Activated gamma-delta T cell (primary cell): ENCODE data around the gene CROCC2.

Source experiments
- DNase-seq: peaks from one replicate; lab custom pipeline; 2025; lab: John Stamatoyannopoulos, UW

Gene CROCC2

DNA sequence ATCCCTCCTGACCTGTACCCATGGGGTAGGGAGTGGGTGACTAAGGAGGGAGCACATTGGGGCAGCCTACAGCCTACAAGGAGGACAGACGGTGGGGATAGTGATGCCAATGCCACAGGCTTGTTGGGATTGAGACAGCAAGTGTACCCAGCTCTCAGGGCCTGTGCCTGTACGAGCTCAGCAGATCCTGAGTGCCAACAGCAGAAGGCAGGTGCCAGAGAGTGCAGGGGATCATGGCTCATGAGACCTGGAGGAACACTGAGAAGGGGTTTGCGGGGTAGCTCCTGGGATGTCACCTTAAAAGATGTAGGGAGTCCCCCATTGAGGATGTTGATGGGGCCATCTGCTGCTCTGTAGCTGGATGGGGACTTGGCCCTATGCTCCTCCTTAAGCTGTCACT, 82.0 kb downstream of the CROCC2 start:
- DNase-seq = no peak

DNA sequence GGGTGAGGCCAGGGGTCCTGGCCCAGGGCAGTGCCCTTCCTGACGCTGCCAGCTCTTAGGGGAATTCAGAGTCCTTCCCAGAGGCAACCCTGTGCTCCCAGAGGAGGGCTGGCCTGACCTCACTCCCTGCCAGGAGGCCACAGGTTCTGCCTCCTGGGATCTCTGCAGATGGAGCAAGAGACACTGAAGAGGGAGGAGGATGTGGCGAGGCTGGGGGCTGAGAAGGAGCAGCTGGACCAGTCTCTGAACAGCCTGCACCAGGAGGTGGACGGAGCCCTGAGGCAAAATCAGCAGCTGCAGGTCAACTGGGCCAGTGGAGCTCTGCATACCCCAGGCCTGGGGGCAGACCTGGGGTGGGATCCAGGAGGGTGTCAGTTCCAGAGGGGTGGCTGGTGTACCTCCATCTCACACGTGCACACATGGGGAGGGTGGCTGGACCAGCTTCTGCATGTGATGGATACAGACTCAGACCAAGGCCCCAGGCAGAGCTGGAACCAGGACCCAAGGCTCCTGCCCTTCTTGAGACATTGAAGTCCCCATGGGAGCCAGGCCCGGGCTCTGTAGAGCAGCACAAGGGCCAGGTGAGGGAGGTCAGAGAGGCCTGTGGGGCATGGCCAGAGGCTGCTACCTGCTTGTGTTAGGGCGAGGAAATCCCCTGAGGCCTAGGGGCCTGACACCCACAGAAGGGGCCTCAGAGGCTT, 82.6 kb downstream of the CROCC2 start:
- no peak for DNase-seq

DNA sequence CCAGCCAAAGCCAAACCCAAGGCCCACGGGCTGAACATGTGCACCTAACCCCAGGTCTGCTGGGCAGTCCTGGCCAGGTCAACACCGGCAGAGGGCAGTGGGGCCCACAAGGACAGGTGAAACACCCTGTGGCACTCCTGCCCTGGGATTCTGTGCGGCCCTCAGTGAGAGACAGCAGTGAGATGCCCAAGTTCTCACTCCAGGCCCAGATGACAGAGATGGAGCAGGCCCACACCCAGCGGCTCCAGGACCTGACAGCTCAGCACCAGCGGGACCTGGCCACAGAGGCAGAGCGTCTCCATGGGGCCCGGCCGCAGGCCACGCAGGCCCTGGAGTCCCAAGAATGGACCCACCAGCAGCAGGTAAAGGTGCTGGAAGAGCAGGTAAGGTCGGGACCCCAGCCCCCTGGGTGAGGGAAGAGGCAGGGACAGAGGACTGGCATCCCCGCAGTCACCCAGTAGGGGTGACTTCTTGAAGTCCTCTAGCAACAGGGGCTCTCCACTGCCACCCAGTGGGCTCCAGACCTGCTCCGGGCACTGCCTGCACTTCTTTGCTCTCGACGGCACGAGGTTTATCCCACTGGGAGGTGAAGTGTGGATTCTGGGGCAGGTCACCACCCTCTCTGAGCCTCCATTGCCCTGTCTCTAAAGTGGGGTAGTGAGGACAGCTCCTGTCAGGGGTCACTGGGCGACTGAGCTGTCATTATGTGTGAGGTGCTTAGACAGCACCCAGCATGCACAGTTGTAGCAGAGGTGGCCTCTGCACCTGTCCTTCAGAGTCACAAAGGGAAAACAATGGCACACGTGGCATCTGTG, 83.5 kb downstream of the CROCC2 start:
- no peak for DNase-seq

DNA sequence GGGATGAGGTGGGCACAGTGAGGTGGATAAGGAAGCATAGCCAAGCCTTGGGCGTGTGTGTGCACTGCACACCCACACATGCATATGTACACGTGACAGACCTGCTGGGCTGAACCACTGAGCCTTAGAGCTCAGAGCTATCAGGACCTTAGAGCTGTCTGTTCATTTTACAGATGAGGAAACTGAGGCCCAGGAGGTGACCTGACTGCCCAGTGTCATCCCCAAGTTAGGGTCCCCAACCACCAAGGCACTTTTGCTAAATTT, 84.1 kb downstream of the CROCC2 start:
- DNase-seq = no peak

DNA sequence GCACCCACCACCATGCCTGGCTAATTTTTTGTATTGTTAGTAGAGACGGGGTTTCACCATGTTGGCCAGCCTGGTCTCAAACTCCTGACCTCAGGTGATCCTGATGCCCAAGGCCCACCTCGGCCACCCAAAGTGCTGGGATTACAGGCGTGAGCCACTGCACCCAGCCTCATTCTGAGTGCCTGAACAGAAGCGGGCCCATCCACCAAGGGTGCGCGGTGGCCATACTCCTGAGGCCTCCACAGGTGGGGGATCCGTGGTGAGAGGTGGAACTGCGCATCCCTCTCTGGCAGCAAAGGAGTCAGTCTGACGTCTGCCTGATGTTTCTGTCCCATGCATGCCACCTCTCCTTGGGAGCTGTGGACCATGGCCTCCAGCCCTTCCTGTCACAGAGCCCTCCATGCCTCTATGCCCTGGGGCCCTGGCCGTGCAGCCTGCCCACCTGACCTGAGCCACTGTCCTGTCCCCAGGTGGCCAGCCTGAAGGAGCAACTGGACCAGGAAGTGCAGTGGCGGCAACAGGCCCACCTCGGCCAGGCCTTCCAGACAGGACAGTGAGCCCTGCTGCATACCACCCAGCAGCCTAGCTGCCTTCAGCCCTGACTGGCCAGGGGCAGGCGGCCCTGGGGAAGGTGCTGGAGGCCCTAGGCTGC, 84.7 kb downstream of the CROCC2 start:
- no peak for DNase-seq

DNA sequence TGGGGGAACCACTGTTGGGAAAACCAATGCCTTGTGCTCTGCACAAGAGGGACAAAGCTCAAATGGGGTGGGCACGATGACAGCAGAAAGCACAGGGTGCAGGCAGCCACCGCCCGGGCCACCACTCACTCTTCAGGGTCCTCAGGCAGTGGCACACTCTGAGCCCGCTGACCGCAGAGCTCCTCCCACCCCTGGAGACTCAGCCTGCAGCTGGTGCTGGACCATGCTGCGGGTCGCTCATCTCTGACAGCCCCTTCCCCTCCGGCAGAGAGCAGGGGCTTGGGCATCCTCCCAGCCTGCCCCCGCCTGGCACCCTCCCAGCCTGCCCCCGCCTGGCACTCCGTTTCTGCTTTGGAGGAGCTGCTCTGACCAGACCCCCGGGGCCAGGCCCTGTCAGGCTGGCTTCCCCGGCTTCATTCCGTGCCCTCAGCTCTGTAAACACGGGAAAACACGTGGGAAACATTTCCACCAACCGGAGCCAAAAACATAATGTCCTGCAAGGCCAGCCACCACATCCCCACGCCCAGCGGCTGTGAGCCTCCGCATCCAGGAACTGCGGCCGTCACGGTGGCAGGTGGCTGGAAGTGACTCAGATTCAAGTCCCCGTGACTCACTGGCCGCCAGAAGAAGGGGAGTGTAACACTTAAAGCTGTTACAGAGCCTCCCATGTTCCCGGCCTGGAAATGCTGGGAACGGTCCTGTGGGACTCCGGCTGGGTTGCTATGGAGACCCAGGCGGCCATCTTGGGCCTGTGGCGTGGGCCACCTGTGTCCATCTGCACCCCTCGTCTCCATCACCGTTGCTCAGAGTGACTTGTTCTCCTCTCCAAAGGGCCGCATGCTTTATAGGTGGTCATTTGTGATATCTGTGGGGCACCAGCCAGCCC, 85.5 kb downstream of the CROCC2 start:
- DNase-seq = no peak

DNA sequence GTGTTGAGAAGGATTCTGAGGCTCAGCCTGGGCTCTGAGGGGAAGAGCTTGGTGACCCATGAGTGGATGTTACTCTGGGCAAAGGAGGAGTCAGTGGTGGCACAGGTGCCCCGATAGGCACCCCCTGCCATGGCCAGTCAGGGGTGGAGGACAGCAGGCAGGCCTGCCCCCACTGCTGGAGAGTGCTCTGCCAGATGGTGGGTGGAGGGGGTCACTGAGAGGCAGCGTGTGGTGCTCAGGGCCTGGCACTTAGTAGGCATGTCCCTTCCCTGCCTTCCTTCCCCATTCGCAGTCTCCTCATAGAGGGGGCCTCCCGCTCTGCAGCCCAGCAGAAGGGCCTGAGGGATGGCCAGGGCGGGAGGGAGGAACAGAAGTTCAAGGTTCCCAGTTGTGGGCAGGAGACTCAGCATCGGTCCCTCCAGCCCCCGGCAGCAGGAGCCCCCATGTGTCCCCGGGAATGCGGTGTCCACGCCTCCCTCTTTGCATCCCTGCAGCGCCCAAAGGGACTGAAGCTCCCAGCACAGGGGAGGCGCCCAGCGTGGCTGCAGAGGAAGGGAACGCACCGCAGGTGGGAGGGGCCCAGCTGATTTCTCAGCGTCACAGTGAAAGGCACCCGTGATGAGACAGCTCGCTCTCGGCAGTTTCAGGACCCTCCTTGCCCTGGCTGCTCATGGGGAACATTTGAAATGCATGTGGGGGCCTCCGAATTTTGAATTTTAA, 86.6 kb downstream of the CROCC2 start:
- no peak for DNase-seq

DNA sequence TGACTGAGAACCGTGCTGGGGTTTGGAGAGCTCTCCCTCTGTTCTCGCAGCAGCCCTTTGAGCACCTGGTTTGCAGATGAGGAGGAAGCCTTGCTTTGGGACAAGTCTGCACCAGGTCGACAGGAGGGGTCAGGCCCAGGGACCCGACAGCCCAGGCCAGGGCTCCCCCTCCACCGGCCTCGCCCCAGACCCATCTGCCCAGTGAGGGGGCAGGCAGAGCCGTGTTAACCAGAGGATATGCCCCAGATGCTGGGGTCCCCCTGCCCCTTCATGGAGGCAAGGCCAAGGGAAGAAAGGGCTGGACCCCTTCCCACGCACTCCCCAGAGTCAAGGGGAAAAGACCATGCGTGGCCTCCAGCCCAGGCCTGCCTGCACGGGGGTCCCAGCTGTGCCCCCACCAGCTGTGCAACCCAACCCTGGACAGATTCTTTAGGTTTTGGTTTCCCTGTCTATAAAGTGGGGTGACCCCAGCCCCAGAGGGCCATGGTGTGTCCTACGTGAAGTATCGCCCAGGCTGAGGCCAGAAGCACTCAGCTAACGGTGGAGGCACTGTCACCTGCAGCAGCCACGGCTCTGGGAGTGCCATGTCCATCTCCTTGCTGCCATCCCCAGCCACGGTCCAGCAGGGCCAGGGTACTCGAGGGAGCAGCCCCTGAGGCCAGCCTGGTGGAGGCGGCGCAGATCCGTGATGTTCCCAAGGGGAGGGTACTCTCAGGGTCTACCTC, 87.5 kb downstream of the CROCC2 start:
- no peak for DNase-seq

DNA sequence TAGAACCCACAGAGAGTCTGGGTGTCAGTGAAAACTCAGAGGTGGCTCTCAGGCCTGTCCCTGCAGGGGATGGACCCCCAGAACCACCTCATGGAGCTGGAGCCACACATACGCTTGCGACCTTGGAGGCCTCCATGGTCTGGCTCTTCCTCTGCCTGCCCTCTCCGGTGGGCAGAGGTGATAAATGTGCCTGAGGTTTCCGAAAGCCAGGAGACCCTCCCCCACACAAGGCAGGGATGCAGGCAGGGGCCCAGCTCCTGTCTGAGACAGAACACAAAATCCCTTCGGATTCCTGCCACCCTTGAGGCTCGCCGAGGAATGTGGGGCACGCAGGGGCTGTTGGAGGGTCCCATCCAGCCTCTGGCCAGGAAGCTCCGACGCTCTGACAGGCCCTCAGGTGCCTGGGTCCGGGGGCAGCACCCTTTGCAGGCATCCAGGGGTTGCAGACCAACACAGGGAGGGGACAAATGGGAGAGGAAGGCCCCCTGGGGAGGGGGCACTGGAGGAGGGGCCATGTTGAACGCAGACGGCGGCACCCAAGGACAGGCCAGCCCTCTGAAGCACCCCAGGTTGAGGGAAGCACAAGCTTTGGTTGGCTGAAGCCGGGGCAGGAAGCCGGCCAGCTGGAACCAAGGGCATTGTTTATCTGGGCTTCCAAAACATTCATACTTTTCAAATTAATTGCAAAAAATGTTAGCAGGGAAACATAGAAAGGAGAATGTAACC, 88.2 kb downstream of the CROCC2 start:
- no peak for DNase-seq

DNA sequence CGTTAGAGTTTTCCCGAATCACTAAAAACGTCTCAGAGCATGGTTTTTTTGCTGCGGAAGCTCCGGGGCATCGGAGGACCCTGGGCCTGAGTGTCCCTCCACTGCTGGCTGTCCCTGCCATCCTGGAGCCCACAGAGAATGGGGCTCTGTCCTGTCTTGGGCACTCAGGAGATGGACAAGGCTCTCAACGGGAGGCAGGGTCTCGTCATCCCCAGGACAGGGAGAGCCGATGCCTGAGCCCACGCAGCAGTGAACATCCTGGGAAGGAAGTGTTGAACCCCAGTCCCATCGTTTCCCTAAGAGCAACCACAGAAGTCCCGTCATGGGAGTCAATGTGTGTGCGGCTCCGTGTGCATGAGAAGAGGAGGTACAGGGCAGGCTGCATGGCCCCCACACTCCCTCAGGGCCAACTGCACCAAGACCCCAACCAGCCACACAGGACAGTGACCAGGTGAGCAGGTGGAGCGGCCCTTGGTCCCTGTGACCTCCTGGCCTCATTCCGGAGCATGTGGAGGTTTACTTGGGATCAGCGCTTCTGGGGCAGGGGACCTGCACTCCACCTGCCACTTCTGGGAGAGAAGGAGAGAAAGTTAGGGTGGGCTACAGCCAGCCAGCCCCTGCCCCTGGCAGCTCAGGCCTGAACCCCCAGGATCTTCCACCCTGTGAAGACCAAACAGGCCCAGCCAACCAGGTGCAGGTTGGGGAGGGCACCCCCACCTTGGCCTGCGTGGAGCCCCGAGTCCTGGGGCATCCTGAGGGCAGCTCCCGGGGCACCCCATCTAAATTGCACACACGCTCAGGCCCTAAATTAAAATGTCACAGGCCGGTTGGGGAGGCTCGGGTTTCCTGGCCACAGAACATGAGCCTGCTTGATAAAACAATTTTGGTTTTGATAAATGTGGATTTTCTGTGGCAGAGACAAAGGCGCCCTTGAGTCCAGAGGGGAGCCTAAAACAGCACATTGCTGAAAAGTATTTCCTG, 89.2 kb downstream of the CROCC2 start:
- DNase-seq = no peak

DNA sequence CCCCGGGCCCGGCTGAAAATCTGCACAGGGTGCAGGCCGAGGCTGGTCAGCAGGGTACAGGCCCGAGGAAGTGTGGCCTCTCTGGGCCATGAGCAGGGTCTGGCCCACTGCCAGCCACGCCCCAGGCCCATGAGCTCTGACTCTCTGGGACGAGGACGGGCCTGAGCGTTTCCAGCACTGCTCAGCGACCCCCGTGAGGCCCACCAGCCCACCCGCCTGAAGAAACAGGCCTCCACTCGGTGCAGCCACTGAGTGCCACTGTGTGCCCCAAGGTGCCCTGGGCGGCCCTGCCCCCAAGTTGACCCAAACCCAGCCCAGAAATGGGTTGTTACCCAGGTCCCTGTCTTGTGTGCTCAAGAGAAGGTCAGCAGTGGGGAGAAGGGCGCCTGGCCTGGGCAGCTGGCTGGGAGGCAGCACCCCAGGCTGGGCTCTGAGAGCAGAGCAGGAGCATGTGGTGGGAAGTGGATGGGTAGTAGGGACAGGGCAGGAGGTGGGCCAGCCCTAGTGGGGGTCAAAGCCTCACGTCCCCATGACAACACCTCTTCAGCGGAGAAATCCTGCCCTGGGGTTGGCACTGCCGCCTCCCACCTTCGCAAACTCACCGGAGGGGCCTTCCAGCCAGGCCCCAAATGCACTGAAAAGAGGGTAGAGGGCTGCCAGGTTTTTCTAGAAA, 90.2 kb downstream of the CROCC2 start:
- DNase-seq = no peak

DNA sequence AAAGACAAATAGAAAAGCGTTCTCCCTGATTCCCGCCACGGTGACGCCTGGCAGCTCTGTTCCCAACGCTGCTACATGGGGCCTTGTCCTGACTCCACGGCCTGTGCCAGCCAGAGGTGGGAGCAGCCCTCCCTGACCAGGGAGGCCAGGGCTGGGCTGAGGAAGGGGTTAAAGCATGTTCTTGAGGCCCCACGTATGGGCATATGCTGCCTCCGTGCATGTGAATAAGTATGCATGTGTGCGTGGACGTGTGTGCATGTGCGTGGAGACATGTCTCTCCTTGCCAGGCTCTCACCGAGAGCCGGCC, 90.7 kb downstream of the CROCC2 start:
- DNase-seq = no peak

DNA sequence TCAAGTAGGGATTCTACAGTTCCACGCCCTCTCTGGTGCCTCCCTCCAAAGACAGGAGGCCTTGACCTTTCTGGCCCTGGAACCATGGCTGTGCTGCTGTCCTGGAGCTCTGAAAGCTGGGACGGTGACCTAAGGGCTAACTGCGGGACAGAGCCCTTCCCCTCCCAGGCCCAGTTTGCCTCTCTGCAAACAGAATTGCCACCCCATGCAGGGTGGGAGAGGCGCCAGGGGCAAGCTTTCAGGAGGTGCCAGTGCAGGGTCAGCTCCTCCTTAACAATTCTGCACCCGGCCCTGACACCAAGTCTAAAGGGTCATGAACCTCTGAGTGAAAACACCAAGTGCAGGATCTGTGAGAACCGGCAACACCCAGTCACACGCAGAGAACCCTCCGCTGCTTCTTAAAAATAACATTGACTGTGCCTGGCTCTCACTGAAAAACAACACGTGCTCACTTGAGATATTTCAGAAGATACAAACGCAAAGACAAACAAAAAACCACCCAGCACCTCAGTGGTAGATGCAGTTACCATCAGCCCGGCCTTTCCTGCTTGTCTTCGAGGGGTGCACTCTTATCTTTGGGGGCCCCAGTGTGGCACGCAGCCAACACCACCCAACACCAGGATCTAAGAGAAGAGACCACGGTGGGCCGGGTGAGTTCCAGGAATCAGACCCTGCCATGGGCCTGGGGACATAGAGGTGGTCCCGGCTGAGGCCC, 91.2 kb downstream of the CROCC2 start:
- no peak for DNase-seq

DNA sequence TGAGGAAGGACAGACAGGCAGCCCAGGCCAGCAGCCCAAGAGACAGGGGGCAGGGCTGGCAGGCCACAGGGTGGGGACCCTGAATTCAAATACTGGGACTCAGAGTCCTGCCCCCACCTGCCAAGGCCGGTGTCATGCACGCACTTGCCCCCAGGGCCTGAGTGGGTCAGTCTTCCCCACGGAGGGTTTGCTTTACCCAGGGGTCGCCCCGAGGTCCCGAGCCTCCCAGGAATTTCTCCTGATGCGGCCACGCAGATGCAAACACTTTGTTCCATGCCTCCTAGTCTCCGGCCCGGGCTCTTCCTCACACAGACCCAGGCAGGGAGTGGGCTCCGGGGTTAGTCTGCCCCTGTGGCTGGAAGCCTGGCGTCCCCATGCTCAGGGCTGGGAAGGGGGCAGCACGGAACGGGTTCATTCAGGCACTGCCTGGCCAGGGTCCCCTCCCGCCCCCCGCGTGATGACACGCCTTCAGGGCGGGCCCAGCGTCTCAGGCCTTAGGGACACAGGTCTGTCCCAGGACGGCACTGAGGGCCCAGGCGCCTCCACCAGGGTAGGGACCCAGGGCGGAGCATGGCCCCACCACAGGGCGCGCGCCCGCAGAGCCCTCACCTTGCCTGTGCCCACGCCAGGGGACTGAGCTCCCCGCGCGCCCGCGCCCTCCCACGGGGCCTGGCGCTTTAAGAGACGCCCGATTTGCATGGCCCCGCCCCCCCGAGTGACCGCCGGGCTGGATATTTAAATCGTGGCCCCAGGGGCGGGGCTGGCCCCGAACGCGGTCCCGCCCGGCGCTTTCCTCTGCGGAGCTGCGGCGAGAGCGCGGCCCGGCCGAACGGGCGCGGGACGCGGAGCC, 91.9 kb downstream of the CROCC2 start, which contains the start of gene SNED1:
Gene SNED1, plus strand, starts transcription at position 763 of the 850 bp plus-strand sequence. CDS start 220 bp downstream, outside the sequence.
- no peak for DNase-seq

DNA sequence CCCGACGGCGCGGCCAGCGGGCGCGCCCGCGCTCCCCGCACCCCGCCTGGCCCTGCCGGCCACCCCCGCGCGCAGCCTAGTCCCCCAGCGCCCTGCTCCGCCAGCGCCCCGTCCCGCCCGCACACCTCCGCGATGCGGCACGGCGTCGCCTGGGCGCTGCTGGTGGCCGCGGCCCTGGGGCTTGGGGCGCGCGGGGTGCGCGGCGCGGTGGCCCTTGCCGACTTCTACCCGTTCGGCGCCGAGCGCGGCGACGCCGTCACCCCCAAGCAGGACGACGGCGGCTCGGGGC, 92.5 kb downstream of the CROCC2 start:
- no peak for DNase-seq

DNA sequence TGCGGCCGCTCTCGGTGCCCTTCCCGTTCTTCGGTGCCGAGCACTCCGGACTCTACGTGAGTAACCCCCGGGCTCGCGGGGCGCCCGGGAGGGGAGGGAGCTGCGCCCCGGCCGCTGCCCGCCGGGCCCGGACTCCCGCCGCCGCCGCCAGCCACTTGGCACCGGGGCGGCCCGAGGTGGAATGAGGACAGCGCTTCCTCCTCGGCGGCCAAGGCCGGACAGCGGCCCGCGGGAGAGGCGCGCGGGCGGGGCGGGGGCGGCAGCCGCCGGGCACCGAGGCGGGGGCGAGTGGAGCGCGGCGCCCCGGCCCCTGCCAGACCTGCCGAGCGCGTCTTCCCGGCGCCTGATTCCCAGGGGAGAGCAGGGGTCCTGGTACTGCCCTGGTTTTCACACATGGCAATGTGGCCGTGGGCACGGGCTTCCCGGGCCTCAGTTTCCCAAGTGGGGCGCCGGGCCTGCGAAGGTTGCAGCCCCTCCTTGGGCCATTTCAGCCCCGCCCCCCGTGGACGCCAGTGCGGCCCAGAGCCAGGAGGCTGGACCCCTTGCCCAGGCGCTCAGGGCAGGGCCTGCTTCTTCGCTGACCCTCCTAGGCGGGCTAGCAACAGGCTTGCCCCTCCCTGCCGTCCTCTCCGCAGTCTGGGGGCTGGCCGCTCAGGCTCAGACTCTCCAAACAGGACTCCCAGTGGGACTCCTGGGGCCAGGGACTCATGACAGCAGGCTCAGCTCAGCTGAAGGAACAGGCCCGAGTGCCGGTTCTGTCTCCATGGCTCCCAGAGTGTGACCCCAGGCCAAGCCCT, 93.1 kb downstream of the CROCC2 start:
- DNase-seq = no peak
